AG04450 (cell line): ENCODE results near the gene NSMCE1. TPM values are rescaled to one million over a fixed set of nuclear protein-coding genes. Genes with fewer than 3 reads are reported as not detected.

ENCODE experiments used
- CTCF ChIA-PET: fragments of 300-600, 350-600 bp; formaldehyde crosslinking; extraction: SDS; loops from one replicate; lab custom pipeline; 2022; ENCODE audit warnings: antibody characterized with exemption, inconsistent platforms; lab: Charles Lee
- POLR2A ChIA-PET: fragments of 350-600 bp; formaldehyde crosslinking; extraction: SDS; loops from one replicate; lab custom pipeline; 2021; ENCODE audit warnings: antibody characterized with exemption, inconsistent platforms; lab: Yijun Ruan, JAX
- DNase-seq: peaks from one replicate; pipeline ENCODE4 v3.0.0-alpha.2; 2011; ENCODE audit warnings: low read depth, low spot score
- H3K27ac ChIP-seq: one replicate; pipeline ENCODE4 v1.5.1; 2012; ENCODE audit warnings: low read depth, low read length, control low read depth
- H3K27me3 ChIP-seq: one replicate; pipeline ENCODE4 v1.6.0; 2012; ENCODE audit warnings: low read length; ENCODE audit not compliant: control insufficient read depth, insufficient read depth
- H3K4me3 ChIP-seq: 2 replicates; pipeline ENCODE4 v1.5.1; 2011; ENCODE audit warnings: mild to moderate bottlenecking, low read depth, low read length, control low read depth
- H3K9me3 ChIP-seq: 2 replicates; pipeline ENCODE4 v1.5.1; 2012; ENCODE audit warnings: low read length; ENCODE audit not compliant: control insufficient read depth, insufficient read depth
- CTCF ChIP-seq: IDR thresholded peaks from 2 replicates; pipeline ENCODE4 v1.5.1; 2011; ENCODE audit warnings: low read depth, low read length, control low read depth, inconsistent platforms
- polyA plus RNA-seq: library from polyadenylated mRNA; depleted of rRNA; stranded (reverse); fragments of >200 nt; gene quantifications from 2 replicates; pipeline ENCODE4 v1.2.3, GENCODE V29; 2011

NSMCE1 gene
- polyA plus RNA-seq, 1 experiment, result 35.4 TPM

DNA sequence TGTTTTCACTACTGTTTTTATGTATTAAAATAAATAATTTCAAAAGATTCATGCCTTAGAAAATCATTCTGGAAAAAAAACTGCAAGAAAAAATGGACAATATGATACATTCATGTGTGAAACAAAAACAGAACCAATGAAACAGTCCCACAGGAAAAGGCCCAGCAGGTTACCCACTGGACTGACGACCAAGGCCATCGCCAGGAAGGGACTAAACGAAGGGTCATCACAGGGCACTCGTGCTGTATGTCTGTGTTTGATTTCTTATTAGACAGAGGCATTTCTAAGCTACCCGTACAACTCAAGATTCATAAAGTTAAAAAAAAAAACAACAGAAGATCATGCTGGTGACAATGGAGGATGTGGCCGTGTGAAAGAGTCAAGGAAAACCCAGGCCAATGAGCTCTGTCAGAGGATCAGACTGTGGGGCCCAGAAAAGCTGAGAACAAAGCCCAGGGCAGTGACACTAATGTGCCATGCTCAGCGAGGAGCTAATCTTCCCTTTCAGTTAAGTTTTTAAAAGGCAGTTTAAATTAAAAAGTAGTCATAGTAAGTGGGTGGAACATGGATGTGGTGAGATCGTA, 31.8 kb downstream of the NSMCE1 start:
- Histone ChIP-seq H3K27ac (no peak overlapping the region), H3K4me3 (no peak overlapping the region), H3K27me3 (no peaks in the 10 kb centered on the region), H3K9me3 (no peaks in the 10 kb centered on the region; the same call in 1 of the 2 replicates)
- no peak for DNase-seq
- TF ChIP-seq CTCF, result no peak
- POLR2A ChIA-PET, result interaction anchor here (1.6 kb wide), 1 partner anchor 80 kb away, joined by 15 read pairs; no protein-coding TSS in a partner anchor
- CTCF ChIA-PET, result interaction anchor here (0.7 to 4.9 kb wide), 5 partner anchors 13 to 201 kb away, joined by 3 to 104 read pairs (median 3); no protein-coding TSS in a partner anchor

GRCh38 chr16:27235938-27236245, 32.7 kb downstream of the NSMCE1 start:
- H3K27ac ChIP-seq, result peak overlapping the region; percentile 75
- no peak for DNase-seq
- H3K4me3 ChIP-seq, result no peak overlapping the region
- no peaks in the 10 kb centered on the region for H3K27me3 ChIP-seq
- no peak for TF ChIP-seq CTCF
- H3K9me3 ChIP-seq, result no peaks in the 10 kb centered on the region; the same call in 1 of the 2 replicates
- ChIA-PET POLR2A (interaction anchor here (1.6 kb wide), 1 partner anchor 81 kb away, joined by 15 read pairs; no protein-coding TSS in a partner anchor), CTCF (interaction anchor here (0.8 to 4.9 kb wide), 18 partner anchors 14 to 224 kb away, joined by 3 to 104 read pairs (median 8); no protein-coding TSS in a partner anchor)

GRCh38 chr16:27235055-27235937, 33.3 kb downstream of the NSMCE1 start:
- no peaks in the 10 kb centered on the region for H3K27me3 ChIP-seq
- H3K27ac ChIP-seq, result peak overlapping the region; percentile 75
- POLR2A ChIA-PET, result interaction anchor here (0.5 to 1.6 kb wide), 6 partner anchors 8 to 132 kb away, joined by 3 to 15 read pairs (median 5); partner anchors contain the start of gene KDM8
- CTCF ChIA-PET, result interaction anchor here (0.6 to 4.9 kb wide), 53 partner anchors 8 to 243 kb away, joined by 3 to 104 read pairs (median 6); partner anchors contain the start of gene KDM8
- peak; percentile 94 for TF ChIP-seq CTCF
- H3K4me3 ChIP-seq, result no peak overlapping the region
- no peak for DNase-seq
- no peaks in the 10 kb centered on the region; the same call in 1 of the 2 replicates for H3K9me3 ChIP-seq

- ChIA-PET POLR2A (interaction anchor here (0.7 to 1.5 kb wide), 6 partner anchors 9 to 809 kb away, joined by 3 to 7 read pairs (median 4); partner anchors contain the start of gene KDM8), CTCF (interaction anchor here (0.6 to 4.9 kb wide), 51 partner anchors 9 to 244 kb away, joined by 3 to 104 read pairs (median 6); partner anchors contain the start of gene KDM8)
- H3K9me3 ChIP-seq, result no peaks in the 10 kb centered on the region; the same call in 1 of the 2 replicates
- no peak for DNase-seq
- H3K4me3 ChIP-seq, result no peak overlapping the region
- no peaks in the 10 kb centered on the region for H3K27me3 ChIP-seq
- H3K27ac ChIP-seq, result no peak overlapping the region
- TF ChIP-seq CTCF, result no peak
Observed at GRCh38 chr16:27234603-27235002, 34.0 kb downstream of the NSMCE1 start.
